ENCODE data around the gene WNK2.

WNK2 gene

DNA sequence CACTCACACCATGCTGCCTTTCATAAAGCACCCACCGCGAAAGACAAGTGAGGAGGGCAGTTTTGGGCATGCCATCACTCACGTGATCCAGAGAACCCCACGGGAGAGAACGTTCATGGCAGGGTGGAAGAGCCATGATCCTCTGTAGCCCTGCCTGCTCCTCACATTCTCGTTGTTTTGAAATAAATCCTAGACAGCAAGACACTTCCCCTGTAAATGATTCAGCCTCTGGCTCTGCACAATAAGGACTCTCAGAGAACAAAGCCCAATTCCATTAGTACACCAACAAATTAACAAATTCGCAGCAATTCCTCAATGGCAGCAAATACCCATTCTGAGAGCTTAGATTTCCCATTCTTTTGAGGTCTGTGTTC, 71.5 kb downstream of the WNK2 start:
- no peak for DNase-seq (ENCODE audit: low read depth)

DNA sequence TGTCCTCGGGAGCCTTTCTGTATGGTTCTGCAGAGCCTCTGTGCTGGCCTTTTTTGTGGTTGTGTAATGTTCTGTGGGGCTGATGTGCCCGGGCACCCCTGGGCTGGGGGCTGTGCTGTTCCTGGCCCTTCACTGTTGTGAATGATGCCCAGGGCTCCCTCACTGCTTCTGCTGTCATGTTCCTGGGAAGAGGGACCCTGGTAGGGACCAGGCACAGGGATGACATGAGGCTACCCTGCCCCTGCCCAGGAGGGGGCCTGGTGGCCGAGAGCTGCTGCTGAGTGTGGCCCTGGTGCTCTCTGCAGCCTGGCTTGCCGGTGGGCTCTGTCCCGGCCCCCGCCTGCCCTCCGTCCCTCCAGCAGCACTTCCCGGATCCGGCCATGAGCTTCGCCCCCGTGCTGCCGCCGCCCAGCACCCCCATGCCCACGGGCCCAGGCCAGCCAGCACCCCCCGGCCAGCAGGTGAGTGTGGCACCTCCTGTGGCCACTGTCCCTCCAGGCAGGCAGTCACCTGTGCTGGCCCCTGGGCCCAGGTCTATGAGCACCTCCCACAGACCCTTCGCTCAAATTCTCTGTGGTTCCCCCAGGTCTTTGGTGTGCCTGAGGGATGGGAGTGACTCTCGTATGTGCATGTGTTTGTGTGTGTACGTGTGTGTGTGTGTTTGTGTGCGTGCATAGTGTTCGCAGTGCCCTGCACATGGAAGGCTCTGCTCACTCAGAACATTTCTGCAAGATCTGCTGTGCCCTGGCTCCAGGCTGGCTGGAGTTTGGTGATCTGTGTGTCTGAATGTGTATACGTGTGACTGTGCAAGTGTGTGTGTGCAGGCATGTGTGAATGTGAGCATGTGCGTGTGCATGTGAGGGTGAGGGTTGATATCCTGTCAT, 72.3 kb downstream of the WNK2 start:
- DNase-seq (ENCODE audit: low read depth) = no peak

DNA sequence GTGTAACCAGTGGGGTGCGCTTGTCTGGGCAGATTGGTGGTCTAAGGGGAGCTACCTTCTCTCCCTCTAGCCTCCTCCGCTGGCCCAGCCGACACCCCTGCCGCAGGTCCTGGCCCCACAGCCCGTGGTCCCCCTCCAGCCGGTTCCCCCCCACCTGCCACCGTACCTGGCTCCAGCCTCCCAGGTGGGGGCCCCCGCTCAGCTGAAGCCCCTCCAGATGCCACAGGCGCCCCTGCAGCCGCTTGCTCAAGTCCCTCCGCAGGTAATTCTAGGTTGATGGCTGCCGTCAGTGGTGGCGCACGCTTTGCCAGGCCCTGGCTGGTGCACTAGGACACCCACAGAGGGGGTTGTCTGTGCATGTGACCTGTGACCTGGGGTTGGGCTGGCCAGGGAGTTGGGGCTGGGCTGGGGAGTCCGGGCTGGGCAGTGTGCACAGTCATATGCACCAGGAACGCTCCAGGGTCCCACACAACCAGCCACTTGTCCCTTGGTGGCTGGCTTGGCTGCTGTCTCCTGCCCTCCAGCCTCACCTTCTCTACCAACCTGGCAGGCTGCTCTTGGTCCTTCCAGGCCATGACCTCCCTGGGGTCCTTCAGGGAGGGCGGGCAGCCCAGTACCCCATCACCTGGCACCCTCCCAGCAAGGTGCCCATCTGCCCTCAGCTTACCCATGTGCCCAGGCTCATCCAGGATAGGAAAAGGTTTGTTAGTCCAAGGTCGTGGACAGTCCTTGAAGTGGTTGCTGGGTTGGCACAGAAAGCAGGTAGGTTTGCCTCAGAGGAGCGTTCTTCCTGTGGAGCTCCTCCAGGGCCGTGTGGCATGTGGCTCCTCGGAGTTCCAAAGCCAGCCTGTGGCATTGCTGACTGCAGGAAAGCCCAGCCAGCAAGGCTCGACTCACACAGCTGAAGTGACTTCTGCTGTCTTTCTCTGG, 73.2 kb downstream of the WNK2 start:
- no peak for DNase-seq (ENCODE audit: low read depth)

DNA sequence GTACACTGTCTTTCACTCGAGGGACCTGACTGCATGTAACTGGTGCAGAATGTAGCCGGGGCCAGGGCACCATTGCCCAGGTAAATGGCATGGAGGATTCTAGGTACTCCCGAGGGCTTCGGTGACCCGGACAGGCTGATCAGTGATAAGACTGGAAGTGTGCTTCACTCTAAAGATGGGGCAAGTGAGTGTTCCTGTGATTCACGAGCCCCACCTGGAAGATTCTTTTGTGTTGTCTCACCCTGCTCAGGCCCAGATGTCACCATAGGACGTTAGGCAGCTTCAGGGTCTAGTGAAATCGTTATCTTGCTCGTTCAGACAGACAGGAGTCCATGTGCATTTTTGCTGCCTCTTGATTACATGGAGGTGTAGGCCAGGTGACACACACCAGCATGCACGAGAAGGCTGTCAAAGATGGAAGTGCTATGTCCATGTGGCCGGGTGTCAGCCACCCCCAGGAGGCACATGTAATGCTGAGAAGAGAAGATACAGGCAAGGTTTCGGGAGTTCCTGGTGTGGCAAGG, 73.9 kb downstream of the WNK2 start:
- no peak for DNase-seq (ENCODE audit: low read depth)

DNA sequence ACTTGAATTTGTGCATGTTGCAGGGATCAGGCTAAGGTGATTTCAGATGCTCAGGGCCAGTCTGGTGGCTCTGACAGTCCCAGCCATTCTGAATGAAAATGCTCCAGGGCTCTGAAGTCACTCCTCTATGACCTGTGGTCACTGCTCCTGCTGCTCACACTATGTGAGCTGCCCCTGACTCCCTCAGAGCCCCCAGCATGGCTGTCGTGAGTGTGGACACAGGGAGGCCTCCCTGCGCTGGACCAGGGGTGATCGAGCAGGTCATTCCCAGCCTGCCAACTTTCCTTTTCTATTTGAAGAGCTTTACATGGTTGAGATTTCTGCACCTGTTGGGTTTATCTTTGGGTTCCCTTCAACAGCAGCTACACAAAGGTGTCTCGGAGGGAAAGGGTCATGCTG, 74.5 kb downstream of the WNK2 start:
- no peak for DNase-seq (ENCODE audit: low read depth)

DNA sequence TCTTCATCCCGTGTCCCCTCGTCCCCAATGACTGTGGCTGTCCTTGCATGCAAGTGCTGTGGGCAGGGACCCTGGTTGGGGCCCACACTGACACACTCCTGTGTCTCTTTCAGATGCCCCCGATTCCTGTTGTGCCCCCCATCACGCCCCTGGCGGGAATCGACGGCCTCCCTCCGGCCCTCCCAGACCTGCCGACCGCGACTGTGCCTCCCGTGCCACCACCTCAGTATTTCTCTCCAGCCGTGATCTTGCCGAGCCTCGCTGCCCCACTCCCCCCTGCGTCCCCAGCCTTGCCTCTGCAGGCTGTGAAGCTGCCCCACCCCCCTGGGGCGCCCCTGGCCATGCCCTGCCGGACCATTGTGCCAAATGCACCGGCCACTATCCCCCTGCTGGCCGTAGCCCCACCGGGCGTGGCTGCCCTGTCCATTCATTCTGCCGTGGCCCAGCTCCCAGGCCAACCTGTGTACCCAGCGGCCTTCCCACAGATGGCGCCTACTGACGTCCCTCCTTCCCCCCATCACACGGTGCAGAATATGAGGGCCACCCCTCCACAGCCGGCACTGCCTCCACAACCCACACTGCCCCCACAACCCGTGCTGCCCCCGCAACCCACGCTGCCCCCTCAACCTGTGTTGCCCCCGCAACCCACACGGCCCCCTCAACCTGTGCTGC, 75.0 kb downstream of the WNK2 start:
- no peak for DNase-seq (ENCODE audit: low read depth)

DNA sequence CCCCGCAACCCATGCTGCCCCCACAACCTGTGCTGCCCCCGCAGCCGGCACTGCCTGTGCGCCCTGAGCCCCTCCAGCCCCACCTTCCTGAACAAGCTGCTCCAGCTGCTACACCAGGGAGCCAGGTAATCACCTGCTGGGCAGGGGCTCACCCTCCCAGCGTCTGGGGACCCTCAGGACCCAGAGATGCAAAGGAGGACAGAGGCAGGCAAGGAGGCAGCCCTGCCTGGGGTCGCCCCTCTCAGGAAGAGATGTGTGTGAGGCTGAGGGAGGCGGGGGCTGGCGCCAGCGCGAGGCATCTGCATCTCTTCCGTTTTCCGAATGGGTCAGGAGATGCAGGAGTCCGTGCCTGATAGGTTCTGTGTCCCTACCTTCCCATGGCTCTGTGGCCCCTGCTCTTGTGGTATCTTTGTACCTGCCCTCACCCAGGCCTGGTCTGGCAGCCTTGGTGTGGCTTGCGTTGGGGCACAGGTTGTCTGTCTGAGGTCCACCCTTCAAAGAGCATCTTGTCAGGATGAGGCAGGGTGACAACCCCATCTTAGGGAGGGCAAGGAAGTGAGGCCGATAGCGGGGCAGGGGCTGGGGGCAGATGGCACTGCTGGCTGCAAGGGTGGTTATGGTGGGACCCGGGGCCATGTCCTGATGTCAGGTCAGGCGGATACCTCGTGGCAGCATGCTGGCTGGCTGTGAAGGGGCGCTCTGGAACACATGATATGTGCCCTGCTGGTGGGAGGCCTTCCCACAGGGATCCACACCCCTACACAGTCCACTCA, 75.7 kb downstream of the WNK2 start:
- no peak for DNase-seq (ENCODE audit: low read depth)

DNA sequence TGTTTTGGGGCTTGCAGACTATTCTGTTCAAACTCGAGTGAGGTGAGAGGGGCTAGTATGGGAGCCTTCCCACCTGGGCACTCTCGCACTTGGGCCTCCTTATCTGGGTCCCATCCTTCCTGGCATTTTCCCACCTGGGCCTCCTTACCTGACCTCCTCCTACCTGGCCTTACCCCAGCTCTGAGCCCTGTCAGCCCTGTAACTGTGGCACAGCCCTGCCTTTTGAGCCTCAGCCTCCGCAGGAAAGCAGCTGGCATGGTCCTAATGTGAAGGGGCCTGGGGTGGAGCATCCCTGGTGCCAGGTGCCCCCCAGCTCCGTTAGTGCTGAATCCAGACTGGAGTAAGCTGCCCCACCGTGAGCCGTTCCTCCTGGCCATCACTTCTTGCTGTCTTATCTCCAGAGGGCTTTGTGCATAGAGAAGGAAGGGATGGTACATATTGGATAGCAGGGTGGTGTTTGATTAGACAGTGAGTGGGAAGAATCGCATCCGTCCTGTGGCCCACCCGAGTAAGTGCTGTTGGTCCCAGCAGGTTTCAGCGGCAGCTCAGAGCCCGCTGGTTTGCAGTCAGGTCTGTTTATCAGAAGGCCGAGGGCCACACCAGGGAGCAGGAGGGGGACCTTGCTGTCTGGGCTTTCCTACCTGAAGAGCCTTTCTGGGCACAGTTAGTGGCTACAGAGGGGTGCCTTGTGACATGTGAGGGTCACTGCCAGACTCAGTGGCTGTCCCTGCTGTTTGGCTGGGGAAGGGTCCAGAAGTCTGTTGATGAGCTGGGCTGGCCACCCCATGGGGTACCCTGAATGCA, 76.5 kb downstream of the WNK2 start:
- DNase-seq (ENCODE audit: low read depth) = no peak

DNA sequence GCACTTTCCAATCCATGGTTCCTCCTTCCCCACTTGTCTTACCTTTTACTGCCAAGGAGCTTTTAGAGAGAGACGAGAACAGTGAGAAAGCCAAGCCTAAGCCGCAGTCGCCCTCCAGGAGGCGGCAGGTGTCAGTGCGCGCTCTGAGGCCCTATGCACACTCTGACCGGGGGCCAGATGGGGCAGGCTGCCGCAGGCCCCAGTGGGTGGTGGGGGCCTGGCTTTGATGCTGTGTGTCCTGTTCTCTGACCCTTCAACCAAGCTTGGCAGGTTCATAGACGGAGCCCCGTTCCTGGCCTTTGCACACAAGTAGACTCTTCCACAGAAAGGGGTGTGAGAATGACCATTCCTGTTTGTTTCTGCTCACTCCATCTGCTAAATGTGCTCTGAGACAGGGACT, 77.3 kb downstream of the WNK2 start:
- no peak for DNase-seq (ENCODE audit: low read depth)

DNA sequence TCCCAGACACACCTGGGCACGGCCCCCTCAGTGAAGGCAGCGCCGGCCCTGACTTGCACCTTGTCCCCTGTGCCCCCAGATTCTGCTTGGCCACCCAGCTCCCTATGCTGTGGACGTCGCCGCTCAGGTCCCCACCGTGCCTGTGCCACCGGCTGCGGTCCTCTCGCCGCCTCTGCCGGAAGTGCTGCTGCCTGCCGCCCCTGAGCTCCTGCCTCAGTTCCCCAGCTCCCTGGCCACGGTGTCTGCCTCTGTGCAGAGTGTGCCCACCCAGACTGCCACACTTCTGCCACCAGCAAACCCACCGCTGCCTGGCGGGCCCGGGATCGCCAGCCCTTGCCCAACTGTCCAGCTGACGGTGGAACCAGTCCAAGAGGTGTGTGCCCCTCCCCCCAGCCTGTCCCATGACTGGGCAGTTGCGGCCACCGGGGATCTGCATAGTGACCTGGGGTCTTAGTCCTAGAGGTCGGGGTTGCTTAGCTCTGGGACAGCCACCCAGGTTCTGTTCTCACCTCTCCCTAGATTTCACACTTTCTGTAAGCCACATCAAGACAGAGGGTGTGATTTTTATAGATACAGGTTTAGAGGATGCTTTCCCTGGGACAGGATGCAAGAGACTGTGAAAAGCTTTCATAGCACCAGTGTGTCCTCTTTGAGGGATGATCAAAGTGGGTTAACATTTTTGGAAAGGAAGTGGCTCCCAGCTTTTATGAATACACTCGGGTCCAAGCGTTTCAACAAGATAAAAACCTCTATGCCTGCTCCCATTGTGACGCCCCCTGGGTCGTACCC, 78.0 kb downstream of the WNK2 start:
- no peak for DNase-seq (ENCODE audit: low read depth)

DNA sequence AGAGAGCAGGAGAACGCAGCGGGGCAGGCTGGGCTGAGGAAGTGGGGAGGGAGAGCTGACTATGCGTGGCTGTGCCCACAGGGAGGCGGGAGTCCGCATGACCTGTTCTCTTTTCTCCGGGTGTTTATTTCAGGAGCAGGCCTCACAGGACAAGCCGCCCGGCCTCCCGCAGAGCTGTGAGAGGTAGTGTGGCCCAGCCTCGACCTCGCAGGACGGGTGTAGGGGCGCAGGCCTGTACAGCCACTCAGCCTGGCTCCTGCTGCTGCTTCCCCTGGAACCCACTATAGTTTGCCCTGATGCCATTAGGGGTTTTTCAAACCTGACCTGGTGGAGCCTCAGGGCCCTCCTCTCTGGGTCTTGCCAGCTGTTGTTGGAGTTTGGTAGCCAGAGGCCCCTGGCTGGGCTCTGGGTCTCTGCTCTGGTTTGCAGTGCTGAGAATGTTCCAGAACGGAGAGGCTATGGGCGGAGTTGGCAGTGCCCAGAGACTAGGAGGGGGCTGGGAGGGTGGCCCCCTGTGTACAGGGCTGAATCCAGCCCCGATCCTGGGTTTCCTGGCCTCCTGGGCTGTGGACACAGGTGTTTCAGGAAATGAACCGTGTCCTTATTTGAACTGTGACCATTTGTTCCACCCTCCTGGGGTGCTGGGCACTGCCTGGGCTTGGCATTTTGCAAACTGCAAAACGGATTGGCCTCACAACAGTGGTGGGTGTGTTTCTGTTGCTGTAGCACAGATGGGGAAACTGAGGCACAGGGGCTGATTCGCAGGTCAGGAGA, 78.8 kb downstream of the WNK2 start:
- no peak for DNase-seq (ENCODE audit: low read depth)

DNA sequence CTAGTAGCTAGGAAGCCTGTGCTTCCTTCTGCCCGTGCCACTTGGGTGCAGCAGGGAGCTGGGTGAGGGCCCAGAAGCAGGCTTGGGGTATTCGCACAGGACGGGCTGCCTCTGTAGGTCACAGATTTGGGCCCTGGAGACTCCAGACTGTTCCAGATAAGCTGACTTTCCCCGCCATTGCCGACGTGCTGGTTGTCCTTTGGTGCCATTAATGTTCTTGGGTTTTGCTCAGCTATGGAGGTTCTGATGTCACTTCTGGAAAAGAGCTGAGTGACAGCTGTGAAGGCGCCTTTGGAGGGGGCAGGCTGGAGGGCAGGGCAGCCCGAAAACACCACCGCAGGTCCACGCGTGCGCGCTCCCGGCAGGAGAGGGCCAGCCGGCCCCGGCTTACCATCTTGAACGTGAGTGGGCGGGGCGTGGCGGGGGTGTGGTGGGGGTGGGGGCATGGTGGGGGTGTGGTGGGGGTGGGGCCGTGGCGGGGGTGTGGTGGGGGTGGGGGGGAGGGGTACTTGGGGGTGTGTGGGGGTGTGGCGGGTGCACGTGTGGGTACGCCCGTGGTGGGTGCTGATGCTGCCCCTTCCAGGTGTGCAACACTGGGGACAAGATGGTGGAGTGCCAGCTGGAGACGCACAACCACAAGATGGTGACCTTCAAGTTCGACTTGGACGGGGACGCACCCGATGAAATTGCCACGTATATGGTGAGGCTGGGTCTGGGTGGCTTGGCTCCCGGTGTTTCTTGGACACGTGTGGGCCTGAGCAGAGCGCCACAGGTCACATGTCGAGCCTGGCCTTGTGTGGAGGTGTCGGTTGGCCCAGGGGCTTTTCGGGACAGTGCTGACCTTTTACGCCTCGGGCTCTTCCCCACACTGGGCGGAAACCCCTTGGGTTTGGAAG, 79.6 kb downstream of the WNK2 start:
- DNase-seq (ENCODE audit: low read depth) = no peak

DNA sequence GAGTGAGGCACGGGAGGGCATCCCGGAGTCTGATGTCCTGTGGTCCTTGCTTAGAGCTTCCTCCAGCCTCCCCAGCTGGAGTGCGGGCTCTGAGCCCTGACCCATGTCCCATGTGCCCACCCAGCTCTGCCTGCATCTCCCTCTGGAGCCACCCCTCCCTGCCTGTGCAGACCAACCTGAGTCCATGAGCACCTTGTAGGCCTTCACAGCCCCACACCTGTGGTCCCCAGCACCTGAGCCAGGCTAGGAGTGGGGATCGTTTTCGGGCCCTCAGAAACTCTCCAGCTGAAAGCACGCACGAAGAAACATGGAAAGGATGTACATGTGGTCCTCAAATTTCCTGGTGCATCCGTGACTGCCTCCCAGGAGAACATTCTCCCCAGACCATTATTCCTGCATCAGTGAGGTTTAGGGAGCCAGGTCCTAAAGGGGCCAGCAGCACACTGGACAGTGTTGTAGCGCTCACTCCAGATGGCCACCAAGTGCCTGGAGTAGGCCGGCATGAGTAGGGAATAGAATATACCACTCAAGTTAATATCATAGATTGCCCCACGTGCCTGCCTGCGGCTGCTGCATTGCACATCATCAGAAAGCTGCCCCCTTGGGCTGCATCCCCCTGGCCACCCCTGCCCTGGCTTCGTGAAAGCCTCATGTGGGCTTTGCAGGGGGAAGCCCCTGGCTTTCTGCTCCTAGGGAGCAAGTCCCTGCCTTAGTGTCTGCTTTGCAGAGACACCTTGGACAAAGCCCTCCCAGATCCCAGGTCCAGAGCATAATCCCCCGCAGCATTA, 80.6 kb downstream of the WNK2 start:
- no peak for DNase-seq (ENCODE audit: low read depth)

DNA sequence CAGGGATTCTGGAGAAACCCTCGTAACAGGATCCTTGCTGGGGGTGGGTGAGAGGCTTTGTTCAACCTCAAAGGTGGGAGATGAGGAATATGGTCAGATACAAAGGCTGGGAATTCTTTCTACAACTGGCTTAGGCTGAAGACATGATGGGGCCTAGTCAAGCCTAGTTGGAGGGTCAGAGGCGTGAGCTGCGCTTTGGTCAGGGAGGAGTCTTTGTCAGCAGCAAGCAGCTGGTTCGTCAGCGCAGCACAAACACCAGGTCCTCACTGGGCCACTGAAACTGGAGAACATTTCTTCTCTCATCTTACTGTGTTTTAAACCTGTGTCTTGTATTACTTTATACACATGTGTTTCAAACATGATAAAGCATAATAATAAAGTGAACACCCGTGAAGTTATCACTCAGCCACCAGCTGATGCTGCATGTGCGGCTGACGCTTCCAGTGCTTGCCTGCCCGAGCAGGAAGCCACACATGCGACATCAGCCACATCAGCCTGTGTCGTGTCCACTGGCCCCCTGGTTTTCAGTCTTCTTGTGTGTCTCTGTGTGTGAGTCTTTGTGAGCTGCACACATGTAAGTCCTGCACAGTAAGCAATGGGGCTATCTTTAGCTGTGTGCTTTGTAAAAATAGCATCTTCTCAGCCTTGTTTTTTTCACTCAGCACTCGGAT, 81.5 kb downstream of the WNK2 start:
- no peak for DNase-seq (ENCODE audit: low read depth)

DNA sequence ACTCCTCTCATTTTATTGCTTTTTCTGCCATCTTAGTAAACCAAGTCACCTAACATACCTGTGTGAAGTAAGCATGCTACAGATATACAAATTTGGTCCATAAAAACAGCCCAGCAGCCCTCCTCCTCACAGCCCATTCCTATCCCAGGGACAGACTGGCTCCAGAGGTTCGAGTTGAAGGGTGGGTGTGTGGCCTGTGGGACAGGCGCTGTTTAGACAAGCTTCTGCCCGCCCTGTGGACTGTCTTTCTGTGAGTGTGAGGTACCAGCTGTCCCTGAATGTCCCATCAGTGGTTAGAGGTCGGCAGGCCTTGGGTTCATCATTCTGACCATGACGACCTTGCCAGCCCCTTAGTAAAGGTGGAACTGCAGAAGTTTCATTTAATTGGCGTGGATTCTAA, 82.0 kb downstream of the WNK2 start:
- DNase-seq (ENCODE audit: low read depth) = no peak

DNA sequence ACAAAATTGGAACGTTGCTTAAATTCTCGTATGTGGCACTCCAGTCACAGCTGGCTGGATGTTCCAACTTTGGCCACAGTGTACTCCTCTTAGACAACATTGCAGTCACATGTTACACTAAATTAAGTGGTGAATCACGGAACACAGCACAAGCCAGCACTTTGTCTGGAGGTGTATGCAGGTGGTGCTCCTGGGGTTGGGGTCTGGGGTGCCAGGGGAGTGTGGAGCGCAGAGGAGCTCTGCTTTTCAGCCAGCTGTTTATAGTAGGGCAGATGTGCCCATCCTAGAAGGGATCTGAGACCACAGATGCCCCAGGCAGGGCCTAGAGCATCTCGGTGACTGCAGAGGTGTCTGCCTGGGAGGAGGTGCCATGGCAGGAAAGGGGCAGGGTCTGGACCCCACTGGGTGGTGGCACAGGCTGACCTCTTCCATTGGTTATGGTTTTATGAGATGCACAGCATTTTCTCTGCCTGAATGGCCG, 82.6 kb downstream of the WNK2 start:
- DNase-seq (ENCODE audit: low read depth) = no peak

Measured in fibroblast of gingiva (primary cell).